HG03196 (cell line): Measurements from ENCODE around the gene ST8SIA2.

Experiments used
- ATAC-seq: cut with Tn5 transposase; IDR thresholded peaks from one replicate; pipeline ENCODE4 v1.9.1; 2021; ENCODE audit not compliant: unreplicated experiment

The ST8SIA2 gene

DNA sequence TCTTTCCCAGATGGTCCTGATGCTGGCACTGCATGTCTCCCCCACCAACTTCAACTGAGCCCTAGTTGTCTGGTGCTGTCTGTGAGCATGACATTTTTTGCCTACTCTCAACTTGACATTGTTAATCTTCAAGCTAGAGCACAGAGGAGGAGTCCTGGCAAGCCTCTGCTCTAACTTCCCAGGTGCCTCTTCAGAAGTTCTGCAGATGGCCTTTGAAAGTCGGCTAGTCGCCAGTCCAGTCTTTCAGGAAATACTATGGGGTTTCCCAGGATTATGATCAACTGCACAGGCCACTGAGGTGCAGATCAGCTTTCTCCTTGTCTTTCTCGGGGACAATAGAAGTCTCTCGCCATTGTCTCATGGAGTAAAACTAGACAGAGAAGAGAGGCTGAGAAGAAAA, 86.7 kb downstream of the ST8SIA2 start:
- no peak for ATAC-seq

DNA sequence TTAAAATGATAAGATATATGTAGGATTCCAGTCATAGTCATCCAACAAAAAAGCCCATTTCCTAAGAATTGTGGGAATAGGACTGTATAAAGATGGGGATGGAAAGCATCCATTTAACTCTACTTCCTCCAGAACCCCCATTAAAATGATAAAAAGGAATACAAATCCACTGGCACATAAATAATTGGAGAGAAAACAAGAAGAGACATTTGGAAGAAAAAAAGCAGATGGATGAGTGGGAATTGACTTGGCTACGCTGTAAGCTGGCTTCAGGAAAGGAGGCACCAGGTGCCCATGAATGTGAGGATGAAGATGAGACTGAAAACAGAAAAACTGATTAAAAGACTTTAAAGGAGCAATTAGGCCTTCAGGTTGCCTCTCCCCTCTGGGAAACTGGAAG, 91.8 kb downstream of the ST8SIA2 start:
- no peak for ATAC-seq

- no peak for ATAC-seq
Measured at GRCh38 chr15:92492551-92493115, 99.0 kb downstream of the ST8SIA2 start.

- ATAC-seq, result no peak
Measured at GRCh38 chr15:92494806-92495336, 101.2 kb downstream of the ST8SIA2 start.

GRCh38 chr15:92495446-92495845, 101.8 kb downstream of the ST8SIA2 start:
- no peak for ATAC-seq

- no peak for ATAC-seq
Measured at GRCh38 chr15:92499731-92500530, 106.2 kb downstream of the ST8SIA2 start.

- ATAC-seq, result no peak
Measured at GRCh38 chr15:92502336-92502735, 108.7 kb downstream of the ST8SIA2 start.

DNA sequence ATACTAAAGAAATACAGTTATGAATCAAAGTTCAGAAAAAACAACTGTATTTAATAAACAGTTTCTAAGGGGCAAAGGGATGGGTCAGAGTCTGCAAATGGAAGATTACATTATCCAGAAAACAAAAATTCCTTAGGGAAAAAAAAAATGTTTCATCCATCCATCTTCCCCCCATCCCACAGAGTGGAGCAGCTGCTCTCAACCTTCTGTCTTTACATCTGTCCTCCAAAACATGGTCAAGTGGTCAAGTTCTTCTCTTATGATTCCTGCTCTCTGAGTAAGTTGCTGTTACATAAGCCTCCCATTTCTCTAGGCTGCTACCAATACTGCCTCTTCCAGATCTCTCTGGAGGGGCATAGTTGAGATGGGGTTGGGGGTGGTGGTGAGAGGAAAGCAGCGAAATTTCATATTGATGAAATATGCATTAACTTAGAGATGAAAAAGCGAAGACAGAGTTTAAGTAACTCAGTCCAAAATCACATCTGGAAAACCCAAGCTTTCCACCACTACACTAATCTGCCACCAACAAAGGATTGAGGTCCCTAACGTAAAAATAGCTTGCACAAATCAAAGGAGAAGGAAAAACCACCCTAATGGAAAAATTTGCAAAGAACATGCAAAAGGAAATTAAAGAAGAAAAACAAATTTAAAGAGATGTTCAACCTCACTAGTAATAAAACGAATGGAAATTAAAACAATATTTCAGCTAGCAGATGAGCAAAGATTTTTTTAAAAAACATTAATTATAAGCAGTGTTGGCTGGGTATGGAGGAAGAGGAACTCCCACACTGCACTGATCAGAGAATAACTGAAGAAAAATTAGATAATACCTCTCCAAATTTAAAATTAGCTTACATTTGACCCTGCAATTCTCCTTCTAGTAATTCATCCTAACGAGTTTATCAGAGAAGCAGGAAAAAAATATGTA, 109.5 kb downstream of the ST8SIA2 start:
- ATAC-seq, result no peak

DNA sequence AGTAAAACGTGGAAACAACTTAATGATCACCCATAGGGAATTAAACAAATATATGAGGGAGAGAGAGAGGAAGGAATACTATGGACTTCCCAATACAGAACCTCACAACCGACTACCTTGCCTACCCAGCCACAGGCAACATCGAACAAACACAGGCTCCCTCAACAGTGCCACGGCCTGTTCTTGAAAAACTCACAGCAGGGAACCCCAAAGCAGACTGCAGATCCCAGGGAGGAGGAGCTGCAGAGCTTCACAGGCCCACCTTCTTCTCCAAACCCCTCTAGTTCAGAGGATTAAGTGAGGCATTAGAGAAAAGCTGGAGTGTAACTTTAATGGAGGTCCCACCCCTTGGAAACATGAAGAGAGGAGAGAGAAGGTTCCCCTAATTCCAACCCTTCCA, 110.2 kb downstream of the ST8SIA2 start:
- ATAC-seq, result no peak

GRCh38 chr15:92505611-92506010, 111.9 kb downstream of the ST8SIA2 start:
- ATAC-seq, result no peak

DNA sequence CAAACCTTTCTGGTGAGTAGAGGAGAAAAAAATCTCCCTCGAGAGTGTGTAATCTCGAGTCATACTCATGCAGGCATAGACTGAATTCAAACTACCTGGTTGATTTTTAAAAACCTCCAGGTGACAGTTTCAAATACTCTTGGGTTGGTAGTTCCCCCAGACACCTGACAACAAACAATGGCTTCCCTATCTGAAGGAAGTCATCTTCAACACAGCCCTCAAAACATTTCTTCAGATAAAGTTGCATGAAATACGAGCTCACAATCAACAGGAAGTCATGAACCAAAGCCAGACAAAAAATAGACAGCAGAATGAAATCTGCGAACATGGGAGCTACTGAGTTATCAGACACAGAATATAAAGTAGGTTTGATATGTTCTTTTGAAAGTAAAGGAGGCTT, 112.8 kb downstream of the ST8SIA2 start:
- no peak for ATAC-seq

DNA sequence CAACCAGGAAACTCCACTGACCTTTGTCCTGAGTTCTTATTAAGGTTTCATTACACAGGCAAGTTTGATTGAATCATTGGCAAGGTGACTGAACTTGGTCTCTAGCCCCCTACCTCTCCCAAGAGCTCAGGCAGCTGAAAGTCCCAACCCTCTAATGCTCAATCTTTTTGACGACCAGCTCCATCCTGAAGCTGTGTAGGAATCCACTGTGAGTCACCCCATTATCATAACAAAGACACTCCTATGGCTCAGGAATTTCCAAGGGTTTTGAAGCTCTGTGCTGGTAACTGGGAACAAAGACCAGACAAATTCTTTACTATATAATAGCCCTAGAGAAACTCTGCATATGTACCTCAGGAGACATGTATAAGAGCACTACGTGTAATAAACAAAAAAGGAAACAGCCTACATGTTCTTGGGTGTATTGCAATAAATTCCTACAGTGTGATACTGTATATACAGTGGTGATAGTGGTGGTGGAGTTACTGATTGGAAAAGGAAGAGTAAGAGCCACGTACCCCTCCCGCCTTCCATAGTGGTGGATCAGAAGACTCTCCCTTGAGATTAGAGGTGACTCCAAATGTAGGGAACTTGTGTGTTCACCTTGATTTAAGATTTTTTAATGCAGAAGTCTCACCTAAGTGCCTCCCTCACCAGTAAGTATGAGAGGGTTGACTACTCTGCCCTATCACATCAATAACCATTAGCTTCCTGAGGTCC, 116.6 kb downstream of the ST8SIA2 start:
- no peak for ATAC-seq
